ENCODE results near the gene NDUFB8. TPM values are rescaled to one million over a fixed set of nuclear protein-coding genes. Genes with fewer than 3 reads are reported as not detected.
A peak's percentile ranks its signal among the peaks of the same experiment; 100 is the strongest.

Gene NDUFB8
- total and polyA plus RNA-seq, 11 donors: 264 to 1,192 (median 417) TPM

DNA sequence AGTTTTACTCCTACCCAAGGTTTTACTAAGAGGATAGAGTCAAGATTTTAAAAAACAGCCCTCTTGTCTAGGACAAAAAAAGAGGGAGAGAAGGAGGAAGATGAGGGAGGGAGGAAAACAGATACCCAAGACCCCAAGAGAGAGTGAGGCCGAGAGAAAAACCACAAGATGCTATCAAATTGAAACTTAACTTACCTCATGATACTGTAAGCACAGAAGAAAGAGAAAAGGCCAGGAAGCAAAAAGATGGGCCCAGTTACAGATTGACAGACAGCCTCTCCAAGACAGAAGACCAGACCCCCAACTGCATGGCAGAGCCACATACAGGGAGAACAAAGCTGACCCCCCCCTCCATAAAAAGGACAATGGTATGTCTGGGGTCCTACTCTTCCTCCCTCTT lies 21.4 kb downstream of the NDUFB8 start:
- WGBS, 4 donors: 64 to 83% (median 75%) methylated on average over 1 of the region's 1 CpG
- intact Hi-C loops (cut with DNase I): loop anchor here in 2 of 10 donors (5.0 to 10.0 kb wide), 2 partner anchors 76 to 173 kb away; partner anchors contain the start of gene PKD2L1 (in 1 of the 2)

DNA sequence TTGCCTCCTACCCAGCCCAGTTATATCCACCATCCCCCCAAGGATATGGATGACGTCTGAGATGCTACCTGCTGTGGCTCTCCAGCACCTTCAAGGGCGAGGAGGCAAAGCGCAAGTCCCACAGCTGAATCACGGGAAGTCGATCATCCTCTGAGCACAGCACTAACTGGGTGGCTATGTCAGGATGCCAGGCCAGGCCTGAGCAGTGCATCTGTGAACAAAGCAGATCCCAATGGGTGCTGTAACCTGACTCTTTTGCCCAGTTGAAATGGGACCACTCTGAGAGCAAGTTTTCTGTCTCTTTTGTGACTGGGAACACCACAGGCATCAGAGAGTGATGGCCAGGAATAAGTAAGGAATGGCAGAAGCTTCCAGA lies 22.3 kb downstream of the NDUFB8 start:
- WGBS, 4 donors: 91 to 100% (median 94%) methylated on average over 3 to 5 of the region's 5 CpGs
- H3K9me3 ChIP-seq: no peaks in the 10 kb centered on the region
- intact Hi-C loops (cut with DNase I): loop anchor here in 2 of 10 donors (5.0 to 10.0 kb wide), 2 partner anchors 75 to 173 kb away; partner anchors contain the start of gene PKD2L1 (in 1 of the 2)
- TF ChIP-seq, protein P1, sequence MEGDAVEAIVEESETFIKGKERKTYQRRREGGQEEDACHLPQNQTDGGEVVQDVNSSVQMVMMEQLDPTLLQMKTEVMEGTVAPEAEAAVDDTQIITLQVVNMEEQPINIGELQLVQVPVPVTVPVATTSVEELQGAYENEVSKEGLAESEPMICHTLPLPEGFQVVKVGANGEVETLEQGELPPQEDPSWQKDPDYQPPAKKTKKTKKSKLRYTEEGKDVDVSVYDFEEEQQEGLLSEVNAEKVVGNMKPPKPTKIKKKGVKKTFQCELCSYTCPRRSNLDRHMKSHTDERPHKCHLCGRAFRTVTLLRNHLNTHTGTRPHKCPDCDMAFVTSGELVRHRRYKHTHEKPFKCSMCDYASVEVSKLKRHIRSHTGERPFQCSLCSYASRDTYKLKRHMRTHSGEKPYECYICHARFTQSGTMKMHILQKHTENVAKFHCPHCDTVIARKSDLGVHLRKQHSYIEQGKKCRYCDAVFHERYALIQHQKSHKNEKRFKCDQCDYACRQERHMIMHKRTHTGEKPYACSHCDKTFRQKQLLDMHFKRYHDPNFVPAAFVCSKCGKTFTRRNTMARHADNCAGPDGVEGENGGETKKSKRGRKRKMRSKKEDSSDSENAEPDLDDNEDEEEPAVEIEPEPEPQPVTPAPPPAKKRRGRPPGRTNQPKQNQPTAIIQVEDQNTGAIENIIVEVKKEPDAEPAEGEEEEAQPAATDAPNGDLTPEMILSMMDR (IDR thresholded peaks at IDR 0.05): no peak
- TF ChIP-seq POLR2A (IDR thresholded peaks at IDR 0.05): no peak
- H3K27me3 ChIP-seq: no peaks in the 10 kb centered on the region
- DNase-seq (no peak), ATAC-seq (no peak)
- H3K4me1 ChIP-seq: peaks cover 0 to 22% (median 0%) of the 10 kb centered on the region in 12 donors
- H3K27ac ChIP-seq: no peak overlapping the region
- no peak overlapping the region for H3K4me3 ChIP-seq
- H3K36me3 ChIP-seq: peaks cover 0 to 83% (median 47%) of the 10 kb centered on the region in 9 donors

More for the DNA sequence above, 21.4 kb downstream of the NDUFB8 start:
- no peaks in the 10 kb centered on the region for H3K27me3 ChIP-seq
- TF ChIP-seq, protein P1 (IDR thresholded peaks at IDR 0.05): no peak
- TF ChIP-seq POLR2A (IDR thresholded peaks at IDR 0.05): no peak
- no peak overlapping the region for H3K4me3 ChIP-seq
- peaks cover 0 to 88% (median 48%) of the 10 kb centered on the region in 9 donors for H3K36me3 ChIP-seq
- DNase-seq (no peak), ATAC-seq (no peak)
- no peaks in the 10 kb centered on the region for H3K9me3 ChIP-seq
- H3K4me1 ChIP-seq: peaks cover 0 to 22% (median 0%) of the 10 kb centered on the region in 12 donors
- H3K27ac ChIP-seq: peak overlapping the region in 1 of 12 donors; percentile 5

DNA sequence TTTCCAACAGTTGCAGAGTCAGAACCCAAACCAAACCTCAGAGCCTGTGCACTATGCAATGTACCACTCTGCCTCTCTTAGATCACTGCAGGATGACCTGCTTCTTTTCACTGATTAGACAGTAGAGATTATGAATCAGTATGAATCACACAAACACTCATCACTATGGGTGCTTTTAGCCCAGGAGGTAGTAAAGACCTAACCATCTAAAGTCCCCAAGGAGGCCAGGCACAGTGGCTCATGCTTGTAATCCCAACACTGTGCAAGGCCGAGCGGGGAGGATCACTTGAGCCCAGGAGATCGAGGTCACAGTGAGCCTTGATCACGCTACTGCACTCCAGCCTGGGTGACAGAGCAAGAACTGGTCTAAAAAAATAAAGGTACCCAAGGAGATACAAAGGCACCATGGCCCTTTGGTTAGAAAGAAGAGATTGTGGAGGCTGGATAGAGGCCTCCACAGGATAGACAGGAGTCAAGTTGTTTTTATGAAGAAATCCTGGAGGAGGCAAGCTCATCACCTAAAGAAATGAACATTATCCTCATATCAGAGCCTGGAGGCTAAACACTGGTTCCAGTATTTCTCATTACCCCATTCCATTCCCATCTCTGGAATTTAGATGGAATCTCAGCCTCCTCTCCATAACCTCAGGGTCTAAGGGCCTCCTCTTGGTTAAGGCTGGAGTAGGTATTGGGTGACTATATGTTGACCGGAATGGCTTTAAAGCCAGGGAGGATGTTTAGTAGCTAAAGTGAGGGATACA lies 22.9 kb downstream of the NDUFB8 start:
- H3K27me3 ChIP-seq: no peaks in the 10 kb centered on the region
- intact Hi-C loops (cut with DNase I): loop anchor here in 2 of 10 donors (5.0 to 10.0 kb wide), 2 partner anchors 74 to 172 kb away; partner anchors contain the start of gene PKD2L1 (in 1 of the 2)
- peaks cover 0 to 20% (median 0%) of the 10 kb centered on the region in 12 donors for H3K4me1 ChIP-seq
- H3K9me3 ChIP-seq: no peaks in the 10 kb centered on the region
- 94 to 98% (median 97%) methylated on average over 5 of the region's 5 CpGs for WGBS, 4 donors
- TF ChIP-seq, protein P1 (IDR thresholded peaks at IDR 0.05): no peak
- no peak for TF ChIP-seq POLR2A (IDR thresholded peaks at IDR 0.05)
- H3K36me3 ChIP-seq: peaks cover 0 to 84% (median 52%) of the 10 kb centered on the region in 9 donors
- H3K27ac ChIP-seq: no peak overlapping the region
- DNase-seq (no peak), ATAC-seq (no peak)
- no peak overlapping the region for H3K4me3 ChIP-seq

DNA sequence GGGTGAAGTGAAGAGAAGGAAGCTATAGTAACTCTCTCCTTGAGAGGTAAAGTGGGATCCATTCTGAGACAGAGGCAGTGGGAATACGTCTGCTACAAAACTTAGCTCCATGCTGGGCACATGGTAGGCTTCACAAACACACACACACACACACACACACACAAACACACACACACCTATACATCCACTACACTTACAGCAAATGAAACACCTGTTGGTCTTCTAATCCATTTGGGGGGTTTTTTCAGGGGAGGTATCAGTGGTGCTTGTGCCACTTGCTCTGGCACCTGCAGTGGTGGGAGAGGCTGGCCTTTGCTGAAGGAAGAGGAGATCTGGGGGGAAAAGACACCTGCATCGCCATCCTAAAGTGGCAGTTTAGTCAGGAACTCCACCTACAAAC lies 24.5 kb downstream of the NDUFB8 start:
- intact Hi-C loops (cut with DNase I): loop anchor here in 2 of 10 donors (5.0 to 10.0 kb wide), 2 partner anchors 73 to 170 kb away; partner anchors contain the start of gene PKD2L1 (in 1 of the 2)
- H3K4me3 ChIP-seq: no peak overlapping the region
- H3K27ac ChIP-seq: no peak overlapping the region
- peaks cover 0 to 84% (median 60%) of the 10 kb centered on the region in 9 donors for H3K36me3 ChIP-seq
- no peaks in the 10 kb centered on the region for H3K27me3 ChIP-seq
- ATAC-seq (no peak), DNase-seq (no peak)
- 94 to 99% (median 94%) methylated on average over 2 of the region's 2 CpGs for WGBS, 4 donors
- H3K9me3 ChIP-seq: no peaks in the 10 kb centered on the region
- TF ChIP-seq, protein P1 (IDR thresholded peaks at IDR 0.05): no peak
- TF ChIP-seq POLR2A (IDR thresholded peaks at IDR 0.05): no peak
- peaks cover 0 to 9% (median 0%) of the 10 kb centered on the region in 12 donors for H3K4me1 ChIP-seq
